Measurements from ENCODE around the gene SH3GLB2. TPM values are rescaled to one million over a fixed set of nuclear protein-coding genes. Genes with fewer than 3 reads are reported as not detected.

Gene SH3GLB2
- total RNA-seq, 3 donors from 2014 or later (not counting 1 experiment from before 2014, with no cell fraction given) = 50.3 to 67.1 (median 65.4) TPM

DNA sequence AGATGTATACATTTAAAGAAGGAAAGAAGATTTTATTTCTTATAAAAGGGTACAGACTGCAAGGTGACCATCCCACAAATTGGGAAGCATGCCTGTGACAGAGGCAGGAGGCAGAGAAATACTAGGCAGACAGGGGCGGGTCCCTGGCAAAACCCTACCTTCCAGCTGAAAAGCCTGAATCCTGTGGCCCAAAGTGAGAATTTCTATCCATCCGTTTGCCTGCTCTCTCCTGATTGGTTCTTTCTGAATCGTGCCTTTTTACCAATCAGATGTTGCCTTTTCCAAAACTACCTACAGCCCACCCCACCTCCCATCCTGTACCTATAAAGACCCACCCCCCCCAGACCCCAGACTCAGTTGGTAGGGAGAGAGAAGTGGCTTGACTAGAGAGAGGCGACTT, 3.4 kb upstream of the SH3GLB2 start:
- Mint-ChIP-seq H3K9me3 (no peaks in the 10 kb centered on the region), H3K27me3 (ENCODE audit: low read depth in 2 of 2) (no peaks in the 10 kb centered on the region), H3K4me3 (no peak overlapping the region), H3K36me3 (no peaks in the 10 kb centered on the region), H3K4me1 (peaks cover 12 to 22% of the 10 kb centered on the region in 2 donors), H3K27ac (no peak overlapping the region)
- DNase-seq (no peak), ATAC-seq (no peak)
- no peaks in the 10 kb centered on the region for H3K9me3 ChIP-seq (ENCODE audit: control insufficient read depth, insufficient read depth, low read length)
- H3K4me1 ChIP-seq (ENCODE audit: control insufficient read depth, insufficient read depth, low read length) = peaks cover 18% of the 10 kb centered on the region
- no peak overlapping the region for H3K27ac ChIP-seq (ENCODE audit: low read length)
- intact Hi-C loops (cut with micrococcal nuclease) = no loop called here
- WGBS (ENCODE audit: insufficient coverage) = 89% methylated on average over 4 of the region's 4 CpGs
- H3K4me3 ChIP-seq (ENCODE audit: low read length) = no peak overlapping the region
- TF ChIP-seq, protein P1, sequence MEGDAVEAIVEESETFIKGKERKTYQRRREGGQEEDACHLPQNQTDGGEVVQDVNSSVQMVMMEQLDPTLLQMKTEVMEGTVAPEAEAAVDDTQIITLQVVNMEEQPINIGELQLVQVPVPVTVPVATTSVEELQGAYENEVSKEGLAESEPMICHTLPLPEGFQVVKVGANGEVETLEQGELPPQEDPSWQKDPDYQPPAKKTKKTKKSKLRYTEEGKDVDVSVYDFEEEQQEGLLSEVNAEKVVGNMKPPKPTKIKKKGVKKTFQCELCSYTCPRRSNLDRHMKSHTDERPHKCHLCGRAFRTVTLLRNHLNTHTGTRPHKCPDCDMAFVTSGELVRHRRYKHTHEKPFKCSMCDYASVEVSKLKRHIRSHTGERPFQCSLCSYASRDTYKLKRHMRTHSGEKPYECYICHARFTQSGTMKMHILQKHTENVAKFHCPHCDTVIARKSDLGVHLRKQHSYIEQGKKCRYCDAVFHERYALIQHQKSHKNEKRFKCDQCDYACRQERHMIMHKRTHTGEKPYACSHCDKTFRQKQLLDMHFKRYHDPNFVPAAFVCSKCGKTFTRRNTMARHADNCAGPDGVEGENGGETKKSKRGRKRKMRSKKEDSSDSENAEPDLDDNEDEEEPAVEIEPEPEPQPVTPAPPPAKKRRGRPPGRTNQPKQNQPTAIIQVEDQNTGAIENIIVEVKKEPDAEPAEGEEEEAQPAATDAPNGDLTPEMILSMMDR (IDR thresholded peaks at IDR 0.05) = no peak
- no peaks in the 10 kb centered on the region for H3K27me3 ChIP-seq (ENCODE audit: control insufficient read depth, insufficient read depth, low read length)
- no peaks in the 10 kb centered on the region for H3K36me3 ChIP-seq (ENCODE audit: control insufficient read depth, insufficient read depth, low read length)

DNA sequence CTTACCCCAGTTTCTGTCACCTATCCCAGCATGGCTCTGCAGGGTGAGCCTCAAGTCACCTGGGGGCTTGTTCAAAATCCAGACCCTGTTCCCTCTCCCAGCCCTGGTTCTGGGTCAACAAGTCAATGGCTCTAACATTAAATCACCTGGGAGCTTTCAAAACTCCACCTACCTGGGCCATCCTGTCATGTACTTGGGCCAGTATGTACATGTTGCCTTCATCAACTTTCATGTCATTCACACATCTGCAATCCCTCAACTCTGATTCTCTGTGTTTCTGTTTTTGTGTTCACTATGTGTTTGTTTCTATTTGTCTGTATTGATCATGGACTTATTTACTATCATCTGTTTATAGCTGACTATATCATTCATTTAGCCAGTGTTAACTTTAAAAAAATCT, 2.1 kb upstream of the SH3GLB2 start:
- H3K36me3 Mint-ChIP-seq = no peaks in the 10 kb centered on the region
- Histone ChIP-seq H3K27ac (ENCODE audit: low read length) (no peak overlapping the region), H3K9me3 (ENCODE audit: control insufficient read depth, insufficient read depth, low read length) (no peaks in the 10 kb centered on the region), H3K27me3 (ENCODE audit: control insufficient read depth, insufficient read depth, low read length) (no peaks in the 10 kb centered on the region), H3K36me3 (ENCODE audit: control insufficient read depth, insufficient read depth, low read length) (no peaks in the 10 kb centered on the region), H3K4me3 (ENCODE audit: low read length) (no peak overlapping the region), H3K4me1 (ENCODE audit: control insufficient read depth, insufficient read depth, low read length) (peaks cover 17% of the 10 kb centered on the region)
- peaks cover 6 to 17% of the 10 kb centered on the region in 2 donors for H3K4me1 Mint-ChIP-seq
- no peak overlapping the region for H3K27ac Mint-ChIP-seq
- TF ChIP-seq, protein P1 (IDR thresholded peaks at IDR 0.05) = no peak
- intact Hi-C loops (cut with micrococcal nuclease) = no loop called here
- peak in 1 of 2 donors; percentile 4 for DNase-seq
- no peak overlapping the region for H3K4me3 Mint-ChIP-seq
- no peaks in the 10 kb centered on the region for H3K27me3 Mint-ChIP-seq (ENCODE audit: low read depth in 2 of 2)
- no peak for ATAC-seq
- no peaks in the 10 kb centered on the region for H3K9me3 Mint-ChIP-seq

DNA sequence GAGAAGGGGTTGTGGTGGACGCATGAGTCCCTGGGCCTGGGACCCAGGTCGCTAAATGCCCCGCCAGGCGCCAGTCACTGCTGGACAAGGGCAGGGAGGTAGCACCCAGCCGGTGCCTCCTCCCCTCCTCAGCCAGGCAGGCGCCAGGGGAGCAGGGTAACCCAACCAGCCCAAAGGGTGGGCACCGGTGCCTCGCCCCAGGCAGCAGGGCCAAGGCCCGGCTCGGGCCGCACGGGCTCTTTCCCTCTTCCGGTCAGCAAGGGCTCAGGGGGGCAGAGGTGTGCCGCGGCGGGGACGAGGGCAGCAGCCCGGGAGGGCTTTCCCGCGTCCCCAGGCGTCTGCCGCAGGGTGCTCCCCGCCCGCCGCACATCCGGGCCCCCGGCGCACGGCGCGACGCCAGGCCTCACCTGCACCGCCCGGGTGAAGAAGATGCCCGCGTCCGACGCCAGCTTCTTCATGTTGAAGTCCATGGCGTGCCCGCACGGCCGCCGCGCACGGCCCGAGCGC, 393 bp downstream of the SH3GLB2 start:
- TF ChIP-seq, protein P1 (IDR thresholded peaks at IDR 0.05) = no peak
- DNase-seq = peak in 1 of 2 donors; percentile 88
- ATAC-seq = peak; percentile 46 to 60 (median 59)
- peak overlapping the region; percentile 83 for H3K4me3 Mint-ChIP-seq
- H3K27me3 Mint-ChIP-seq (ENCODE audit: low read depth in 2 of 2) = no peaks in the 10 kb centered on the region
- H3K9me3 Mint-ChIP-seq = no peaks in the 10 kb centered on the region
- H3K4me3 ChIP-seq (ENCODE audit: low read length) = peak overlapping the region; percentile 63
- H3K27ac Mint-ChIP-seq = peak overlapping the region; percentile 29 to 77
- no peaks in the 10 kb centered on the region for H3K36me3 ChIP-seq (ENCODE audit: control insufficient read depth, insufficient read depth, low read length)
- 4% methylated on average over 47 of the region's 47 CpGs for WGBS (ENCODE audit: insufficient coverage)
- no peaks in the 10 kb centered on the region for H3K27me3 ChIP-seq (ENCODE audit: control insufficient read depth, insufficient read depth, low read length)
- peaks cover 17% of the 10 kb centered on the region for H3K4me1 ChIP-seq (ENCODE audit: control insufficient read depth, insufficient read depth, low read length)
- H3K4me1 Mint-ChIP-seq = peaks cover 6 to 18% of the 10 kb centered on the region in 2 donors
- intact Hi-C loops (cut with micrococcal nuclease) = loop anchor here (1.0 kb wide), 1 partner anchor 9 kb away; the partner anchor contains the start of gene MIGA2
- H3K9me3 ChIP-seq (ENCODE audit: control insufficient read depth, insufficient read depth, low read length) = no peaks in the 10 kb centered on the region
- peak overlapping the region; percentile 63 for H3K27ac ChIP-seq (ENCODE audit: low read length)
- no peaks in the 10 kb centered on the region for H3K36me3 Mint-ChIP-seq

DNA sequence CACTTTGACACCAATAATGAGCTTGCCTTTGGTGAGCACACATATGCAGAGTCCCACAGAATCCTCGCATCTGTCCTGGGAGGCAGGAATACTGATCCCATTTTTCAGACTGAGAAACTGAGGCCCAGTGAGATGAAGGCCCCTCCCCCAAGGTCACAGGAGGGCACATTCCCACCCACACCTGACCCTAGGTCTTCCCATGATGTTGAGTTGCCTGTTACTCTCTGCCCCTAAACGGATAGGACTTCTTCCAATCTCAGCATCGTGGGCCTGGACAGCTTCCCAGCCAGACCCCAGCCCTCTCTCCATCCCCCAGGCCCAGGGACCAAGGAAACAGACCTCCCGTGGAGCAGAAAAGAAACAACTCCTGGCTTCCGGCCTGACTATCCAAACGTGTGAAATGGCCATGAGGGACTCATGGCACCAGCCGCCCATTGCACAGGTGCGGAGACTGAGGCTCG, 877 bp downstream of the SH3GLB2 start:
- TF ChIP-seq, protein P1 (IDR thresholded peaks at IDR 0.05) = no peak
- intact Hi-C loops (cut with micrococcal nuclease) = no loop called here
- peak overlapping the region; percentile 29 to 77 for H3K27ac Mint-ChIP-seq
- peak overlapping the region; percentile 83 for H3K4me3 Mint-ChIP-seq
- peak overlapping the region; percentile 63 for H3K4me3 ChIP-seq (ENCODE audit: low read length)
- H3K36me3 ChIP-seq (ENCODE audit: control insufficient read depth, insufficient read depth, low read length) = no peaks in the 10 kb centered on the region
- peak overlapping the region; percentile 63 for H3K27ac ChIP-seq (ENCODE audit: low read length)
- no peaks in the 10 kb centered on the region for H3K27me3 Mint-ChIP-seq (ENCODE audit: low read depth in 2 of 2)
- H3K4me1 ChIP-seq (ENCODE audit: control insufficient read depth, insufficient read depth, low read length) = peaks cover 17% of the 10 kb centered on the region
- H3K4me1 Mint-ChIP-seq = peaks cover 6 to 19% of the 10 kb centered on the region in 2 donors
- DNase-seq = no peak
- H3K27me3 ChIP-seq (ENCODE audit: control insufficient read depth, insufficient read depth, low read length) = no peaks in the 10 kb centered on the region
- ATAC-seq = no peak
- 55% methylated on average over 9 of the region's 9 CpGs for WGBS (ENCODE audit: insufficient coverage)
- H3K9me3 ChIP-seq (ENCODE audit: control insufficient read depth, insufficient read depth, low read length) = no peaks in the 10 kb centered on the region
- H3K36me3 Mint-ChIP-seq = no peaks in the 10 kb centered on the region
- no peaks in the 10 kb centered on the region for H3K9me3 Mint-ChIP-seq
